HG02588 (cell line): ENCODE measurements around the gene TBC1D32.
"Not testable (repeated sequence)": the region's sequence is repeated elsewhere in the genome, so short reads cannot be mapped to it uniquely, and the experiment has no call there.

Experiments used
- ATAC-seq: cut with Tn5 transposase; IDR thresholded peaks from one replicate; pipeline ENCODE4 v1.9.1; 2021; ENCODE audit warnings: mild to moderate bottlenecking, moderate library complexity; ENCODE audit not compliant: unreplicated experiment

The TBC1D32 gene, protein sequence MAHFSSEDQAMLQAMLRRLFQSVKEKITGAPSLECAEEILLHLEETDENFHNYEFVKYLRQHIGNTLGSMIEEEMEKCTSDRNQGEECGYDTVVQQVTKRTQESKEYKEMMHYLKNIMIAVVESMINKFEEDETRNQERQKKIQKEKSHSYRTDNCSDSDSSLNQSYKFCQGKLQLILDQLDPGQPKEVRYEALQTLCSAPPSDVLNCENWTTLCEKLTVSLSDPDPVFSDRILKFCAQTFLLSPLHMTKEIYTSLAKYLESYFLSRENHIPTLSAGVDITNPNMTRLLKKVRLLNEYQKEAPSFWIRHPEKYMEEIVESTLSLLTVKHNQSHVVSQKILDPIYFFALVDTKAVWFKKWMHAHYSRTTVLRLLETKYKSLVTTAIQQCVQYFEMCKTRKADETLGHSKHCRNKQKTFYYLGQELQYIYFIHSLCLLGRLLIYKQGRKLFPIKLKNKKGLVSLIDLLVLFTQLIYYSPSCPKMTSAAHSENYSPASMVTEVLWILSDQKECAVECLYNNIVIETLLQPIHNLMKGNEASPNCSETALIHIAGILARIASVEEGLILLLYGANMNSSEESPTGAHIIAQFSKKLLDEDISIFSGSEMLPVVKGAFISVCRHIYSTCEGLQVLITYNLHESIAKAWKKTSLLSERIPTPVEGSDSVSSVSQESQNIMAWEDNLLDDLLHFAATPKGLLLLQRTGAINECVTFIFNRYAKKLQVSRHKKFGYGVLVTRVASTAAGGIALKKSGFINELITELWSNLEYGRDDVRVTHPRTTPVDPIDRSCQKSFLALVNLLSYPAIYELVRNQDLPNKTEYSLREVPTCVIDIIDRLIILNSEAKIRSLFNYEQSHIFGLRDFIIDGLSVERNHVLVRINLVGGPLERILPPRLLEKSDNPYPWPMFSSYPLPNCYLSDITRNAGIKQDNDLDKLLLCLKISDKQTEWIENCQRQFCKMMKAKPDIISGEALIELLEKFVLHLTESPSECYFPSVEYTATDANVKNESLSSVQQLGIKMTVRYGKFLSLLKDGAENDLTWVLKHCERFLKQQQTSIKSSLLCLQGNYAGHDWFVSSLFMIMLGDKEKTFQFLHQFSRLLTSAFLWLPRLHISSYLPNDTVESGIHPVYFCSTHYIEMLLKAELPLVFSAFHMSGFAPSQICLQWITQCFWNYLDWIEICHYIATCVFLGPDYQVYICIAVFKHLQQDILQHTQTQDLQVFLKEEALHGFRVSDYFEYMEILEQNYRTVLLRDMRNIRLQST

DNA sequence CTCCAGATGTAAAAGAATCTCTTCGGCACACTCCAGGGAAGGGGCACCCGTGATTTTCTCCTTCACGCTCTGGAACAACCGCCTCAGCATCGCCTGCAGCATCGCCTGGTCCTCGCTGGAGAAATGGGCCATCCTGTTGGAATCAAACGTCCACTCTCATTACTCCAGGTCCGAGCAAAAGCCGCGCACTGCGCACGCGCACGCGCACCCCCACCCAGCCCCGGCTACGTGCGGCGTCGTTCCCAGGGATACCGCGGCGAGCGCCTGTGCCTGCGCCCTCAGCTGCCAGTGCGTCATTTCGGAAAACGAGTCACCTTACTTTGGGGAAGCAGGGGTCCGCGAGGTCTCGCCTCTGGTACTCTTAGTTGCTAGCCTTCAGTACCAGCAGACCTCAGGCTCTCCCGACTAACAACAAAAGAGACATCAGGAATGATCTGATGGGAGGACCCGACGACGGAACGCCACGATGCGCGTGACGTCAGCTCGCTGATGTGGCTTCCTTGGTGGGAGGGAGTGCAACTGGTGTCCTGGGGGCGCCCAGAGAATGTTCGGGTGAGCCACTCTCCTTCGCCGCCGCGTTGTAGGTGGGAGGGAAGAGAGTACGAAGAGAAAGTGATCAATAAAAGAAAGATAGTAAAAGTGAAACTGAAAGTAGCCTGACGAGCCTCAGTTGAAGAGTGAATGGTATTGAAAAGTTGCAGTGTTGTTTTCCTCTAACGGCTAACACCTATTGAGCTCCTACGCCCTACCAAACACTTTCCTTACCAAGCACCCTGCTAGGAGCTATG lies at the start of gene TBC1D32:
Gene TBC1D32 (minus strand): TSS at position 182 of the 788 bp plus-strand sequence. CDS start 50 bp downstream, at position 132.
- ATAC-seq, result peak; percentile 95

GRCh38 chr6:121383478-121383877 lies 49.2 kb upstream of the TBC1D32 start:
- no peak for ATAC-seq

GRCh38 chr6:121382467-121383121 lies 48.3 kb upstream of the TBC1D32 start:
- no peak for ATAC-seq

GRCh38 chr6:121376411-121376810 lies 42.1 kb upstream of the TBC1D32 start:
- no peak for ATAC-seq

GRCh38 chr6:121374219-121374618 lies 39.9 kb upstream of the TBC1D32 start:
- ATAC-seq, result not testable (repeated sequence)

- no peak for ATAC-seq
These were observed 31.5 kb upstream of the TBC1D32 start for GRCh38 chr6:121365536-121366521.

DNA sequence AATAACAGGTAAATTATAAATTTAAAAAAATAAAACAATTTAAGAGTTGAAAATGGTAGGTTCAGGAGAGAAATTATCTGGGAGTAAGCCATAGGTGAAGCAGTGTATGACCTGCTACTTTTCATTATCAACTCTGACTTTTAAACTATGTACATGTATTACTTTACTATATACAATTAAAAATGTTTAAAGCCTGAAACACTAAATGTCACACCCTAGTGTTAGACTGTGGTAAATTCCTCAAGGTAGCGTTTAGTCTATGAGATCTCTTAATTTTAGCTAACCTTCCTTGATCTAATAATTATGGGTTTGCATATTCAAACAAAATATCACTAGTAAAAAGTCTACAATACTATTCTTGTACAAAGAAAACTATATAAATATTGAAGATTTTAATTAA lies 22.3 kb upstream of the TBC1D32 start:
- ATAC-seq, result no peak

DNA sequence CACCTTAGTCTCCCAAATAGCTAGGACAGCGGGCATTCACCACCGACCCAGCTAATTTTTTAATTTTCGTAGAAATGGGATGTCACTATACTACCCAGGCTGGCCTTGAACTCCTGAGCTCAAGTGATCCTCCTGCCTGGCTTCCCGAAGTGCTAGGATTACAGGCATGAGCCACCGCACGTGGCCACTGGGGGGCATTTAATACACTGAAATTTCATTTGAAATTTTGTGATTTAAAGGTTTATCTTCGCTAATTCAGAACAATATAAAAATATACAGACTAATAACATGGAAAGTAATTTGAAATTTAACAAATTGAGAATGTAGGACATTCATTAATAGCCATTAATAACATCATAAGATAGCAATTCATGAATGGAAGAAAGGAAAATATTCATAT lies 20.5 kb upstream of the TBC1D32 start:
- no peak for ATAC-seq

DNA sequence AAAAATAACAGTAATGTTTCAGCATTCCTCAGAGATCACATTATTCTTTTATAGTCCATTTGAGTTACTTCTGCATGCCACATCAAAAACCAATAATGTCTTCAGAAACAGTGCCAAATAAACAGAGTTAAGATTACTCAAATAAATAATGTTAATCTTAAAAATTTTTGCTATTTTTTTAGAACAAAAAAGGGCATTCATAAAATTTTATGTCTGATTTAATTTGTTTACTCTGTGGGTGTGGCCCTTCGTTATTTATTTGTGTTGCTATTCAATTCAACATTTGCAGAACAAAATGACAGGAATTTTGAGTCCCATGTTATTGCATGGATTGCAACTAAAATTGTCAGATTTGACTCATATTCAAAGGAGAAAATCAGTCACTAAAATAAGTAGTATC lies 18.7 kb upstream of the TBC1D32 start:
- ATAC-seq, result no peak

GRCh38 chr6:121351916-121352315 lies 17.6 kb upstream of the TBC1D32 start:
- no peak for ATAC-seq

- ATAC-seq, result no peak
These were observed 15.3 kb upstream of the TBC1D32 start for GRCh38 chr6:121349596-121349995.

GRCh38 chr6:121347484-121347883 lies 13.2 kb upstream of the TBC1D32 start:
- no peak for ATAC-seq

DNA sequence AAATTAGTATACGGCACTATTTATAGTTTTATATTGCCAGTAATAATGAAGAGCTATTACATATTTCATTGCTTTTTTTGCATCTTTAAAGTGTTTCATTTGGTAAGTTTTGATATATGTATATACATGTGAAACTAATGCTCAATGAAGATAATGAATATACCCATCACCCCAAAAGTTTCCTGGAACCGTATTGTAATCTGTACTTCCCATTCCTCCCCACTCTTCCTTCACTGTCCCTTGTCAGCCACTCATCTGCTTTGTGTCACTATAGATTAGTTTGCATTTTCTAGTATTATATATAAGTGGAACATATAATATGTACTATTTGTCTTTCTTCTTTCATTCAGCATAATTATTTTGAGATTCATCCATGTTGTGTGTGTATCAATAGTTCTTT lies 10.3 kb upstream of the TBC1D32 start:
- no peak for ATAC-seq

- no peak for ATAC-seq
These were observed 5.5 kb upstream of the TBC1D32 start for GRCh38 chr6:121339639-121340226.

DNA sequence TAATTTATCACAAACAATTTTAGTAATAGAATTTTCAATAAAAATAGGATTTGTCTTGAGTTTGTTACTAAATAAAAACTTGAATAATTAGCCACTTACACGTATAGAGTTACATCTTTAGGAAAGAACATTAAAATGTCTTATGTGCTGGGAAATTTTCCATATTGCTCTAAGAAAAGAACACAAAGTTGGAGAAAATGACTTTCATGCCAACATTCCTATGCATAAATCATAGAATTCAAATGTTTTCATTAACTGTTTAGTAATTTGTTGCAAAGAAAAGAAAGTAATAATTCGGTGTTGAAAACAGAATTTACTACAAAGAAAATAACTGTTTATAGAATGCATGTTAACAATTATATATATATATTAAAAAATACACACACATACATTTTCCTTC lies 4.7 kb upstream of the TBC1D32 start:
- no peak for ATAC-seq

DNA sequence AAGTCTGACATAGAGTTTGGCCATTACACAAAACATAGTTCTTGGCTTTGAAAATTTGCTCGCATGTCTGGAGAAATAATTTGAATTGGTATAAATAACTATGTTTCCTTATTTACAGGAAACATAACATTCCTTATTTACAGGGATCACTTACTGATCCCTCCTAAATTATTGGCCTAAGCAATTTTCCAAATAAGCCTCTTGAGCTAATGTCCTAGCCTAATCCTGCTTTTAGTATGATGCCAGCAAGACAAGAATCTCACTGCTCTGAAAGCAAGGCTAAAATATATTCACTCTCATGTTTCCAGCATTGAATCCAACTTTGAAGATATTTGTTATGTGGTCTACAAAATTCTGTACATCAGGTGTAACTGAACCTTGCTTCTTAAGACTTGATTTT lies 4.1 kb upstream of the TBC1D32 start:
- no peak for ATAC-seq

- ATAC-seq, result no peak
These were observed 1.1 kb upstream of the TBC1D32 start for GRCh38 chr6:121335087-121336008.
